Panc1 (cell line): ENCODE results near the gene MED12L.

Experiments
- CTCF ChIP-seq: fragments of 450-650 bp; IDR thresholded peaks from 2 replicates; pipeline ENCODE4 v1.5.1; 2017; ENCODE audit warnings: mild to moderate bottlenecking
- POLR2AphosphoS5 ChIP-seq: IDR thresholded peaks from 2 replicates; pipeline ENCODE4 v1.6.1; 2012; ENCODE audit warnings: mild to moderate bottlenecking, low read depth, low read length, moderate library complexity
- SIN3A ChIP-seq: IDR thresholded peaks from 2 replicates; pipeline ENCODE4 v1.6.1; 2012; ENCODE audit warnings: low read depth, mild to moderate bottlenecking, low read length, moderate library complexity, borderline replicate concordance; ENCODE audit not compliant: insufficient read depth

GRCh38 chr3:151329363-151329762, 243.9 kb downstream of the MED12L start, which contains the start of gene P2RY13:
- TF ChIP-seq POLR2AphosphoS5 (no peak), CTCF (no peak), SIN3A (no peak)
